ENCODE measurements around the gene AMMECR1. TPM values are rescaled to one million over a fixed set of nuclear protein-coding genes. Genes with fewer than 3 reads are reported as not detected.

Gene AMMECR1
- total RNA-seq, 1 donor from 2014 or later, result 1.5 TPM

DNA sequence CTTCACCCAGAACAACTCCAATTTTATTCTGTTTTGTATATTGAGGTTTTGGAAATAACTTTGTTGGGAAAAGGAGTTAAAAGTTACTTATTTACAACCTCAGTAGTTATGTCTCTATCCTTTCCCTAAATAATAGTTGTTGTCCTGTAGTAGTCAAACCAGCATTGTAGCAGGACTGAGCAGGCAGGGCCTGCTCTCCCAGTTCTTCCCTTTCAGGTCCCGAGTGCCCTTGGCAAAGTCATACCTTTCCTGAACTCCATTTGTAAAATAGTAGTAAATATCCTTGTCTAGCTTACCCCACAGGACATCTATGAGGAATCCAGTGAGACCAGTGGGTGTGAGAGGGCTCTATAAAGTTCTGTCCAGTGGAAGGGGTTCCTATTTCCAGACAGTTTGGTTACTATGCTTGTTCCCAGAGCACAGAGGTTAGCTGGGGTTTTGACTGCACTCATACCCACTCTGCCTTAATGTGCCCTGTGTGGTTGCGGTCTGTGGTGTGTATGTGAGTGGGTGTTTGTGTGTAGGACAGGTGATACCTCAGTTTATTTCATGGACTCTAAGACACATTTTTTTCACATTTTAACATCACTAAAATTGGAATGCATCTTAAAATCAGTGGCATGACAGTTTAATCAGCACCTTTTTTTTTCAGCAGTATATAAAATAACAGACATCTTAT, 136.3 kb downstream of the AMMECR1 start:
- intact Hi-C loops (cut with DNase I), result loop anchor here (5.0 to 10.0 kb wide), 2 partner anchors 63 to 136 kb away; partner anchors contain the start of gene AMMECR1
- no peak for DNase-seq (ENCODE audit: low spot score)

GRCh38 chrX:110180928-110181310, 137.0 kb downstream of the AMMECR1 start:
- intact Hi-C loops (cut with DNase I), result loop anchor here (5.0 to 10.0 kb wide), 2 partner anchors 64 to 136 kb away; partner anchors contain the start of gene AMMECR1
- DNase-seq (ENCODE audit: low spot score), result no peak

DNA sequence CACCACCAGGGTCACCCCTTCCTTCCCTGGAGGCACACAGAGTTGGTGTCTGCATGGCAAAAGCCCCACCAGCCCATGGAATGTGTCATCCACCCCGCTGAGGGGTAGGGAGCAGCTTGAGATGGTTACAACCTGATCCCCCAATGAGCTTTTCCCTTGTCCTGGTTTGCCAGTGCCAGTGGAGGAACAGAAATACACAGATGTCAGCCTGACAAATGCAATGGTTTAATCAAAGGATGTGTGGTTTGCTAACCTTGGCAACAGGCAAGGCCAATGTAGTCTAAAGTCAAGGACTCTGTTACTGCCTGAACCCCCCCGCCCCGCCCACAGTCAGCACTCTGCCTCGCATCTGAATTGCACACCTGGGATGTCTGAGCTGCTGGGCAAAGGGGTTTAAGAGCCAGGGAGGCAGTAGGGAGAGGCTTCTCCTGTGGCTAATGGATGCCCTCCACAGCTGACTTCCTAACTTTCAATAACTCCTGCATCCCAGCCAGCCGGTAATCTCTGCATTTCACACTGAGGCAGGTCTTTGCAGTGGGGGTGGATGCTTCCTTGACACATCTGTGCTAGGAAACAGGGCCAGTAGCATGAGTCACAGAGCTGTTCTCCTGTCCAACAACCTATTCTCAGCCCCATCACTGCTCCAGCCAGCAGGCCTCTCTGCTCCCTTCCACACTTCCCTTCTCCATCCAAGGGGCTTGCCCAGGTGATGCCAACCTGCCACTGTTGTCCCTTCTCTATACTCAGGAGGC, 137.5 kb downstream of the AMMECR1 start:
- intact Hi-C loops (cut with DNase I), result loop anchor here (5.0 to 10.0 kb wide), 2 partner anchors 64 to 137 kb away; partner anchors contain the start of gene AMMECR1

GRCh38 chrX:110178179-110178865, 139.6 kb downstream of the AMMECR1 start:
- intact Hi-C loops (cut with DNase I), result no loop called here
- no peak for DNase-seq (ENCODE audit: low spot score)

More for the DNA sequence above, 137.5 kb downstream of the AMMECR1 start:
- no peak for DNase-seq (ENCODE audit: low spot score)

DNA sequence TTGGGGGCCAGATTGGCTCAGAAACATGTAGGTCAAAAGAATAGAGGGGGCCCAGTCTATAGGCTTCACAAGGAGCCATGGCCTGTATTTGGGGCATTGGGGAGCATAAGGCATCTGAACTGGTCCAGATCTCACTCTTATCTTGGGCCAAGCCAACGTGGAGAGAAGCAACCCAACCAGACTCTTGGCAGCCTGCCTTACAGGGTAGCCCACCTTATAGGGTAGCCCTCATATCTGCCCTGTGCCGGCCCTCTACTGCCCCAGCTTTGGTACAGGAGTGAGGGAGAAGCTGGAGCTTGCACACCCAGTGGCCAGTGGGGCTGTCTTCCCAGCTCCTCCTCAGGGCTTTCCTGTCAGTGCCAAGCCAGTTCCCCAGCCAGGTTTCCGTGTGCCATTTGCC, 142.2 kb downstream of the AMMECR1 start:
- DNase-seq (ENCODE audit: low spot score), result no peak
- intact Hi-C loops (cut with DNase I), result no loop called here

DNA sequence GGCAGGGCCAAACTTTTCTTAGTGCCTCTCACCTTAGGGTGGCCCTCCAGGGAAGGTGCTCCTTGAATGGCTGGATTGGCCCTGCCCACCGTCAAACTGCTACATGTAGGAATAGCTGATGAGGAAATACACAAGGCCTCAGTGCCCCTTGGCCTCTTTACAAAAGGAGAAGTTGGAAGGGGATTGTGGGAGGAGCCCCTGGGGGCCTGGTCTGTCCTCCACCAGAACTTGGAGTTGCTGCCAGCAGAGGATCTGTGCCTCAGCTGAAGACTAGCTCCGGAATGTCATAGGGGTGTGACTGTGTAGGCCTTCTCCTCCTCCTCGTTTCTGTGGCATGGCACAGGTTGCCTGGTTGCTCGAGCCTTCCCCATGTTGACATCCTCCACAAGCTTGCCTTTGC, 142.7 kb downstream of the AMMECR1 start:
- DNase-seq (ENCODE audit: low spot score), result no peak
- intact Hi-C loops (cut with DNase I), result no loop called here

DNA sequence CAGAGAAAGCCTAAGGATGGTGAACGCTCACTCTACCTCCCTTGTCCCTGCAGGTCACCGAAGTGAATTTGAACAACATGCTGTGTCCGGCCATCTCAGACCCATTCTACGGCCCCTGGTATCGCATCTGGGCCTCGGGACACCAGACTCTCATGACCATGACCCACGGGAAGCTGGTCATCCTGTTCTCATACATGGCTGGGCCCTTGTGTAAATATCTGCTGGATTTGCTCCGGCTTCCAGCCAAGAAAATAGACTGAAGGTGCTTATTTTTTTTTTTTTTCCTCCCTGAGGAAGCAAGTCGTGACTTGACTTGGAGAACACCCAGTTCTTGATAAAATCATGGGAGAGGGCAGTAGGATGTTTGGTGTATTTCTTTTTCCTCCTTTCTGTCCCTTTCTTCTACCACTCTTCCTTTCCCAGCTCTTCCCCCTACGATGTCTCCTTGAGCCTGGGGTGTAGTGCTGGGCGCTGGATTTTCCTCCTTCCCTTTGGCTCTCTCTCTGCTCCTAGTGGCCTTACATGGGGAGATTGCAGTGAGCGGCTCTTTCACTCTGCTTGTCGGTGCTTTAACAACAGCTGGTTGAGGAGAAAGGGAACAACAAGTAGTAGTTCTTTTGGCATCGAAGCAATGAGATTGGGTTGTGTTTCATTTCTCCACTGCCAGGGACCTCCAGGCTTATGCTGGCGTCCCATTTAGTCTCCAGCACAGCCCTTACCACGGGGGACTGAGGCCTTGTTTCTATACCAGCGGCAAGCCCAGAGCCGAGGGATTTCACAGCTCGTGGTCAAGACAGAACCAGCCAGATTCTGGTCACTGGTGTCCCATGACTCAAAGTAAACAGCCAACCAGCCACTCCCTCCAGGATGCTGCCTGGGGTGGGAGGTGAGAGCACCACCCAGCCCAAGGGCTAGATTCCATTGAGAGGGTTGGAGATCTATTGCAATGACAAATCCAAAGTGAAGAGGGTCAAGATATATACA, 144.4 kb downstream of the AMMECR1 start:
- DNase-seq (ENCODE audit: low spot score), result no peak
- intact Hi-C loops (cut with DNase I), result no loop called here

DNA sequence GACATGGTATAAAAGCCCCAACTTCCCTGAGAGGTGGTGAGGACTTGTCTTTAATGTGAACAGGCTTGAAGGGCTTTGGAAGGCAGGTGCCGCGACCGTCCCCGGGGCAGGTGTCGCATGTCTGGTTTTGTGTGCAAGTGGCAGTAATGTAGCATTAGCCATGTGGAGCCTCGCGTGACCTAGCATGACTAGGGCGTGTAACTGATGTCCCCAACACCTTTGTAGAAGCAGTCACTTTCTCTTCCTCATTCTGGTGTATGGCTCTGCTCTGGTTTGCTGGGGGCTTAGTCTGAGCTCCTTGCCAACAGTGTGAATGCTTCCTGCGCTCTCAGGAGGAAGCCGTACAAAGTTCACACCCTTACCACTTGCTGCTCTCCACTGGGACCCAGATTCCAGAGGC, 145.7 kb downstream of the AMMECR1 start:
- DNase-seq (ENCODE audit: low spot score), result no peak
- intact Hi-C loops (cut with DNase I), result no loop called here

DNA sequence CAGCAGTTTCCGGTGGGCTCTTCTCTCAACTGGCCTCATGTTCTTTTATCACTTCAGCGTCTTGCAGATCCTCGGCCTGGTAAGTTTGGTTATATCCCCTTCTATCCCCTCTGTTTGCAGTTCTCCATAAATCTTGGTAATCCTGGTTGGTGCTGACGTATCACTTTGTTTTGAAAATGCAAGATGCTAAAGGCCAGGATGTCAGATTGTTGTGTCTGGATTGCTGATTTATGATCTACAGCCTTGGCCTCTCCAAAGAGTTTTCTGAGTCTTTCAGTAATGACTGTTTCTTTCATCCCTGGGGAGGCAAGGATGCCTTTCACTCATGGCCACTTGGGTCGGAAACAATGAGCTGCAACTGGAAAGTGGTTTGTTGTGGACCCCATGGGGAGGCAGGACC, 146.4 kb downstream of the AMMECR1 start:
- no peak for DNase-seq (ENCODE audit: low spot score)
- intact Hi-C loops (cut with DNase I), result no loop called here

- intact Hi-C loops (cut with DNase I), result no loop called here
- no peak for DNase-seq (ENCODE audit: low spot score)
Measured at GRCh38 chrX:110170029-110170428, 147.9 kb downstream of the AMMECR1 start.

DNA sequence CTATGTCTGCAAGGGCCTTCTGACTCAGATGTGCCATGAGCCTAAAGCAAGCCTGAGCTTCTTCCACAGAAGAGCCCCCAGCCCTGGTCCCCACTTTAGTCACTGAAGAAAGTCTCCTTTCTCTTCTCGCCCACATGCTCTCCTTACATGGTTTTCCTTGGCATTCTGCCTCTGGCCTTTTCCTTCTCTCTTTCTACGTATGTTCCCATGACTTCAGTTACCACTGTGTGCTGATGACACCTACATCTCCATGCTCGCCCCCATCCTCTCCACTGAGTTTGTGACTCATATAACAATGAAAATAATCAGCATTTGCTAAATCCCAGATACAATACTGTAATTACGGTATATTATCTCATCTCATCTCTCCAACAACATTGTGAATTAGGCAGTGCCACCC, 149.3 kb downstream of the AMMECR1 start:
- intact Hi-C loops (cut with DNase I), result no loop called here
- DNase-seq (ENCODE audit: low spot score), result no peak

- DNase-seq (ENCODE audit: low spot score), result no peak
- intact Hi-C loops (cut with DNase I), result no loop called here
Measured at GRCh38 chrX:110167952-110168451, 149.9 kb downstream of the AMMECR1 start.

DNA sequence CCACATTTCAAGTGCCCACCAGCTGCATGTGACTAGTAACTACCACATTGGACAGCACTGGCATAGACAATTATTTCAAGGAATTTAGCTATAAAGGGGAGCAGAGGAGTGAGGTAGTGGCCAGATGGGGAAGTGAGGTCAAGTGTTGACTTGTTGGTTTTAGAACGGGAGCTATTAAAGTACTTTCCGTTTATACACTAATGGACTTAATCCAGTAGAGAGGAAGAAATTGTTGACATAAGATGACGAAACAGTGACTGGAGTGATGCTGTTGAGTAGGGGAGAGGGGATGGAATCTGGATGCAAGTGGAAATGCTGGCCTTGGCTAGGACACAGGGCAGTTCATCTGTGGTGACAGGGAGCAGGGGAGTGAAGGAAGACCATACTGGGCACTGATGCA, 154.4 kb downstream of the AMMECR1 start:
- DNase-seq (ENCODE audit: low spot score), result no peak
- intact Hi-C loops (cut with DNase I), result loop anchor here (5.0 kb wide), 1 partner anchor 689 kb away; no protein-coding TSS in a partner anchor

DNA sequence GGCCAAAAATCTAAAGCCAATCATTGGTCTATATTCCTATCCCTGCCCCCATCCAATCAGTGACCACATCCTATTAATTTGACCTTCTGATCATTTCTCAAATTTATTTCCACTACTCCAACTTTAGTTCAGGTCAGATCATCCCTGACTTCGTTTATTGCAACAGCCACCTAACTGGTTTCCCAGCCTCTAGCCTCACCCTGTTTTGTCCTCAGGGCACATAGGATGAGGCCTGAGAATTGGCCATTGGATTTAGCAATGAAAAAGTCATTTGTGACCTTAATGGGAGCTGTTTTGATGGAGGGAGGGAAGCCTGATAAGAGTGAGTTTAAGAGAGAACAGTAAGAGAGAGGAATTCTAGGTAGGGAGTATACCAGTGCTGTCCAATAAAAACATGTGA, 155.0 kb downstream of the AMMECR1 start:
- intact Hi-C loops (cut with DNase I), result loop anchor here (5.0 kb wide), 1 partner anchor 689 kb away; no protein-coding TSS in a partner anchor
- DNase-seq (ENCODE audit: low spot score), result no peak

GRCh38 chrX:110162131-110162530, 155.8 kb downstream of the AMMECR1 start:
- intact Hi-C loops (cut with DNase I), result loop anchor here (5.0 kb wide), 1 partner anchor 690 kb away; no protein-coding TSS in a partner anchor
- no peak for DNase-seq (ENCODE audit: low spot score)

DNA sequence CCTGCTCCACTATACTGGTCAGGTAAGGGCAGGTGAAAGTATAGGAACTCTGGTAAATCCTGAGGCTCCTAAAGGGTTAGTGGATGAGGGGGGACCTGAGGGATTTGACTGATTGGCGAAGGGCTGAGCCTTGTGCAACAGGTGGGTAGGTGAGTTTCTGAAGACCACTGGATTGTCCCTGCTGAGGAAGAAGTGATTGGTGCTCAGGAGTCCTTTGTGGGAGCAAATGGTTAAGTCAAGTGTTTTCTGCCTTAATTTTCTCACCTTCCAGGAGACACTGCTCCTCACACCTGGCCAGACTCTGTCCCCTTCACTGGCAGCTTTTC, 156.6 kb downstream of the AMMECR1 start:
- DNase-seq (ENCODE audit: low spot score), result no peak
- intact Hi-C loops (cut with DNase I), result loop anchor here (2.0 to 5.0 kb wide), 2 partner anchors 247 to 691 kb away; no protein-coding TSS in a partner anchor

DNA sequence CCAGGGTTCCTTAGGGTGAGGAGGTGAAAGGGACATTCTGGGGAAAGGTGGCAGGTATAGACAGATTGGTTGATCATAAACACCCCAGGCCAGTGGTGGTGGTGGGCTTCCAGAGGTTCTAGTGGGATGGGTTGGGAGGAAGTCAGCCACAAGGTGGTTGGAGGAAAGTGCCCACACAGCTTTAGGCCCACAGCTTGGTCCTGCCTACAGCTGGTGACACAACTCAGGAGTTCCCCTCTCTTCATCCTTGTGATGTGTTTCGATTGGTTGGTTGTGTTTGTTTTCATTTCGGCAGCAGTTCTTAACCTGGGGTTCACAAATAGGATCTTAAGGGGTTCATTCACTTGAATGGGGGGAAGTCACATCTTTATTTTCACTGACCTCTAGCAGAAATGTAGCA, 158.0 kb downstream of the AMMECR1 start:
- intact Hi-C loops (cut with DNase I), result loop anchor here (2.0 to 5.0 kb wide), 2 partner anchors 249 to 692 kb away; no protein-coding TSS in a partner anchor
- no peak for DNase-seq (ENCODE audit: low spot score)

GRCh38 chrX:110159235-110159634, 158.7 kb downstream of the AMMECR1 start:
- intact Hi-C loops (cut with DNase I), result no loop called here
- DNase-seq (ENCODE audit: low spot score), result no peak

DNA sequence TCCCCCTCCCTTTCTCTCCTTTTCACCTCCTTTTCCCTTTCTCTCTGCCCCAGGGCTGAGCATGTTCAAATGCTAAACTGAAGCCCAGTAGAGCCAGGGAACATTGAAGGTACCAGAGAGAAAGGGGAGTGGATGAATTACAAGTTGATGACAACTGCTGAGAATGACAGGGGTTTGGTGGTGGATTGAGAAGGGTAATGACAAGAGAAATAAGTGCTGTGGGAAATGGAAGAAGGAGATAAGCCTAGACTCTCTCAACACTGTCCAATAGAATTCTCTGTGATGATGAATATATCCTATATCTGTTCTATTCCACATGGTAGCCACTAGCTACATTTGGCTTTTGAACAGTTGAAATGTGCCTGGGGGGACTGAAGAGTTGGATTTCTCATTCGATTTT, 160.4 kb downstream of the AMMECR1 start:
- DNase-seq (ENCODE audit: low spot score), result no peak
- intact Hi-C loops (cut with DNase I), result no loop called here

All from cardiac septum (tissue), 1 donor.